NCI-H2029 treated with DMSO at 0.1 percent for 48 hours (cell line): ENCODE results near the gene ICA1L.

Experiments
- DNase-seq: peaks from one replicate; lab custom pipeline; 2025; lab: John Stamatoyannopoulos, UW

The ICA1L gene

DNA sequence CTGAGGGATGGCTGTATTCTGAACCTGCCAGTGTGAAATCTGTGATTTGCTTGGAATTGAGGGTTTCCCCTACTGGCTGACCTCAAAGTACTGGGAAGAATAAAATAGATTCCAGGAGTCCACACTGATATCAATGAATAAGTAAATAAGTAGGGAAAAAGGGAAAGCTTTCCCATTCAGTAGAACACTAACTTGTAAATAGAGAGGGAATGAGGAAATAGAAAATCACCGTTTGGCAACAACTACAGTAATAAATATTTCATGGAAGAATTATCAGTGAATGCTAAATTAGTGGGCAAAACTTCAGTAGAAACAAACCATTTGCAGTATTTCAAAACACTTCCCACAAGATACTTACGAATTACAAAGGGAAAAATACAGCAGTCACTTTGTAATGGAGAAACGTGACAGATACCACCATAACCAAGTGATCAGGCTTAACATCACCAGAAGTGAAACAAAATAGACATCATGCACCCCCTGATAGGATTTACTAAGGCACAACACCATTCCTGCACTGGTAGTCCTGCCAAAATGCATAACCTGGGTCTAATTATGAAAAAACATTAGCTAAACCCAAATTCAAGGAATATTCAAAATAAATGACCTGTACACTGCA lies 88.5 kb downstream of the ICA1L start:
- no peak for DNase-seq

DNA sequence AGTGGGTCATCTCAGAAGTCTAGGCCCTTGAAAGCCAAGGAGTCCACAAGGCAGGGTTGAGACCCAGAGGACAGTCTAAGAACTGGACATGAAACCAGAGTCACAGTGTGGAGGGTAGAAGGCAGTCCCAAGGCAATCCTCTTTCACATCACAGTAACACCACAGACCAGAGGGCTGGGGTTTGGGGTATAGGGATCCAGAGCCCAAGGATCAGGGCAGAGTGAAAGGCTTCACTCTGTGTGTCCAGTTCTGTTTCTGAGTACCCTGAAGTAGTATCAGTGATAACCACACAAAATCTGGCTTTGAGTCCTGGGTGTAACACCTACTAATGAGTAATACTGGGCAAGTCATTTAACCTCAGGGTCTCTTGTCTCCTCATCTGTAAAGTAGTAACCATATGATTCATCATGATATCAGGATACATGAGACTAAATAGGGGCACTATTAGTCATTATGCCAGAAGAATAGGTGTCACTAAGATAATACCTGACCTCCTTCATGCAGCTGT lies 91.0 kb downstream of the ICA1L start:
- no peak for DNase-seq

DNA sequence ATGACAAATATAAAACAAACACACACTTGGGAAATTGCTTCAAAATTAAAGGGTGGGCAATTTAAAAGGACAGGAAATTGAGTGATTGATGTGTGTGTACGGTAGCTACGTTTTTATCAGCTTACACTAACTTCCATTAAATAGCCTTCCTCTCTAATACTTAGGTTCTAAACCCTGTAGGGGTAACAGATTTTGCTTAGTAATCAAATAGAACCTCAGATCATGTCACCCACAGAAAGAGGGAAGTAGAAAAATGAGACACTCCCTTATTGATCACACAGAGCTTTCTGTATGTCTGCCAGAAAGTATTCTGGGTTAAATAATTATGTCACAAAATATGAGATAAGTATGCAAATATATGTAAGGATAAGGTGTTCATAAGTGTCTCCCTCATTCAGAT lies 93.3 kb downstream of the ICA1L start:
- DNase-seq = no peak

DNA sequence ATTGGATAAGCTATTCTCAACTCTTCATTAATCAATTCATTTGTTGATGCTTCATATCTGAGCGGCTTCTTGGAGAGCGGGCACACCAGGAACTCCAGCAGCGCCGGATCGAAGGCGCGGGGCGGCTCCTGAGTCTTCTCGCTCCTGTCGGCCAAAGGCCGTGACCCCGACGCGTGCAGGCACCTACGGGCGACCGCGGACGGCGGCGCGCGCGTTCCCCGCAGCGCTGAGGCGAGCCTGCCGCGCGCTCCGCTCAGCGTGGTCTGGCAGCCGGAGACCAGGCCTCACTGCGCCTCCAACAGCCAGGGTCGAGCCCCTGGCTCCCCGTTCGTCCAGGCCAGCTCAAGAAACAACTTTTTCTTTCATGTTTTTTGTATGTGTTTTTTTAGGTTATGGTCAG lies 97.5 kb downstream of the ICA1L start:
- DNase-seq = no peak

DNA sequence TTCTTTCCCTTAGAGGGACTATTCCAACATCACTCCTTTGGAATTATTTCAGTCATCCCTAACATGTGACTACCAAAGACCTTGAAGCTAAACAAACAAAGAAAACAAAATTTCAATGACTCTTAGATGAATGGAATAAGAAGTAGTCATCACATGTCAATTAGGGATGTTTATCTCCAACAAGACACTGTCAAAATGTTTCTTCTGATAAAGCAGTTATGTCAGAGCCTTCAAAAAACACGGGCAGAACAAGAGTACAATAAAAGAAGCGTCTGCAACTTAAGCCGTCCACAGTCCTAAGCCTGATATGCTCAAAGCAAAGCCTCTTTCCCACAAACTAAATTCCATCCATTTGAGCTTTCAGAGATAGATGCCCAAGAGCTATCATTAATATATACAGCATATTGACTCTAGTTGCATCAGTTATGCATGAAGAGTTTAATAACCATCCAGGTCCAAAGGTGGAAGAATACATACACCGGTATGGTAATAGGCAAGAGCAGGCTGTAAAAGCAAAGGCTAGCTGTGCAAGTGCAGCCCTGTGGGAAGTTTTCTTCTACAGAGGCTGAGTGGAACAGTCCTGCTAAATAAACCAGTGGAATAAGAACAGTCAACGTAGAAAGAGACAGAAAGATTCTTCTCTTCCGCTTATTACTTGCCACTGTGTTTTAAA lies 98.1 kb downstream of the ICA1L start:
- DNase-seq = no peak

DNA sequence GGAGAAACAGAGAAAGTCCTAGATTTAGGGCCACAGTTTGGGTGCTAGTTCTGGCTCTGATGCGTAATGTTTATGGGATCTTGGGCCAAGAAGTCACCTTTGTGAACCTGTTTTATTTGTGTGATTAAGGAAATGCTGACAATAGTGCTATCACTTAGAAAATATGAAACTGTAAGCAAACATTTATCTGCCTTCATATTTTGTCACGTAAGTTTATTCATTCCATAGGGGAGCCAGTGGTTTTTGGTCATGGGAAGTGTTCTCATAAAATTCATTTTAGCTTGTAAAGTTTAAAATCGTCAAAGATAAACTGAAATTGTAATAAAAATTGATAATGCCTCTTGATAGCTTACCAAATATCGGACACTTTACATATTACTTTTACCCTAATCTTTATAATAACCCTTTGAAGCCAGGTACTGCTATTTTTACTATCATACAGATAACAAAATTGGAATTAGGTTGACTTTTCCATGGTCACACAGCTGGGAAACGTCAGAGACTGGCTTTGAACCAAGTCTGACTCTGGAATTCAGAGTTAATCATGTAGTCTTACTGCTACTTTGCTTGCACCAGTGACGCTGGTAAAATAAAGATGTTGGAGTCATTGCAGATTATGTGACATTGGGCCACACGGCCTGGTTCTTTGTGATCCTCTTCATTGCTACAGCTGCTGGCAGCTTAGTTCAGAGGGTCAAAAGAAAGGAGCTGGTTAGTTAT lies 99.7 kb downstream of the ICA1L start:
- DNase-seq = no peak

DNA sequence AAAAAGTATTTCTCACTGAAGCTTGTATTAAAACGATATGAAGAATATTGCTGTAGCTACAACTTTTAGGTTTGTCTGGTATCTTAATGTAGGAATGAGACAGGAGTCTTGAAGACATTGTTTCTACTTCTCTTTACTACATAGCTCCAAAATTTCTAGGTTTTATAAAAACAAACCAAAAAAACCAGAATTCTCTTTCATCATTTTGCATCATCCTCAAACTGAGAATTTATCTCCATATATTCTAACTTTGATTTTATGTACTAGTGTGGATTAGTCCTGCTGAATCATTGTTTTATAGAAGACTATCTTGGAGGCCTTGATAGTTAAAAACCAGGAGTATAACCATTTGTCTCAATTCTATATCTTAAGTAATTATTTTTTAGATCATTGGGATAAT lies 100.2 kb downstream of the ICA1L start:
- no peak for DNase-seq

DNA sequence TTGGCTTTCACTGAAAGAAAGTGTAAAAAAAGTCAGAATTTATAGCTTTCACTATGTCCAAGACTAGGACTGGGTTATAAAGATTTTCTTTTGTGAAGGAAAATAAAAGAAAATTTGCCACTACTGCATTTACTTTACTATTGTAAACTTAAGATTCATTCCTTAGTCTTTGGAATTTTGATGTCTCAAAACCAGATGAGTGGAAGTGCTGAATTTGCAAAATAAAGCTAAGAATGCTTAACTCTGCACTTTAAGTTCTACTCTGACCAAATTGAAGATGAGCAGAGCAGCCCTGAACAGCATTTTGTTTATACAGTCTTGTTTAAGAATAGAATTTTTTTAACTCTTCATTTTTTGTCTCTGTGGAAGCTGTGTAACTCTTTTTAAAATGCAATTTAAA lies 102.4 kb downstream of the ICA1L start:
- no peak for DNase-seq

DNA sequence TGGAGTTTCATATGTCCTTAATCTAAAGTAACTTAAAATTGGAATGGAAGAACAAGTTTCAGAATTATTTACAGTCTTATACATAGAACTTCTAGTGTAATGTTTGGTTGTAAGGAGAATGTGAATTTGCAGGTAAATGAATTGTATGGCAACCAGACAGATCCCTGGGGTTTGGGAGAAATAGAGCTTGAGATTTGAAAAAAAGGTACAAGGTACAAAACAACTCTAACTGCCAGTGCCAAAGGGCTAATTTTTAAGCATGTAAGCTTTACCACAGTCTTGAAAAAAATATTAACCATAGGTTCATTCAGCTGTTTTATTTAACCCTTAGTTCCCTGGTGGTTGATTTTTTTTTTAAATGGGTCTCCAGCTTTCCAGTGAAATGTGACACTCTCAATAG lies 103.3 kb downstream of the ICA1L start:
- DNase-seq = no peak

DNA sequence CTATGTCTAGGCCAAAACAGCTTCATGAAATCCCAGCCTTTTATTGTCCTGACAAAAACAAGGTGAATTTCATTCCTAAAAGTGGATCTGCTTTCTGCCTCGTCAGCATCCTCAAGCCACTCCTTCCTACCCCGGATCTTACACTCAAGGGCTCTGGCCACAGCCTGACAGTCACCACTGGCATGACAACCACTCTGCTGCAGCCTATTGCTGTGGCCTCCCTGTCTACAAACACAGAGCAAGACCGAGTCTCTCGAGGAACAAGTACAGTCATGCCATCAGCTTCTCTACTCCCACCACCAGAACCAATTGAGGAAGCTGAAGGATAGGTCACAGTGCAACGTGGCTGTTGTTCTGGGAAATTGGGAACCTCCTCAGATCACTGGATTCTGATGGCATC lies 106.1 kb downstream of the ICA1L start:
- DNase-seq = no peak

DNA sequence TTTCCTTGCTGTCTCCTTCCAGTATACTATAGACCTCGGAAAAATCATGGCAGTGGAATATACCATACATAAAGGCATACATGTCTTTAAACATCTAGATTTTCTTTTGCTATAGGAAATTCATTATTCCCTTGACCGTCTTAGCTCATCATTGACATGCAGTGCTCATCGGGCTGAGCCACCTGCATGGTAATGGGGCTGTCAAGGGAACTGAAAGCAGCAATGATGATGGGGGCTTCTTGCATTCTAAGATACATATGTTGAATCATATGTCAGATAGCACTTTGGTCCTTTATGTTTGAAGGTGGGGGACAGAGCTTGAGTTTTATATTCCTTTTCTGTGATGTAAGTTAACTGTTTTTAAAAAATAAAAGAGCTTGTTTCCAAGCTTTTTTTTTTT lies 106.6 kb downstream of the ICA1L start:
- DNase-seq = no peak

DNA sequence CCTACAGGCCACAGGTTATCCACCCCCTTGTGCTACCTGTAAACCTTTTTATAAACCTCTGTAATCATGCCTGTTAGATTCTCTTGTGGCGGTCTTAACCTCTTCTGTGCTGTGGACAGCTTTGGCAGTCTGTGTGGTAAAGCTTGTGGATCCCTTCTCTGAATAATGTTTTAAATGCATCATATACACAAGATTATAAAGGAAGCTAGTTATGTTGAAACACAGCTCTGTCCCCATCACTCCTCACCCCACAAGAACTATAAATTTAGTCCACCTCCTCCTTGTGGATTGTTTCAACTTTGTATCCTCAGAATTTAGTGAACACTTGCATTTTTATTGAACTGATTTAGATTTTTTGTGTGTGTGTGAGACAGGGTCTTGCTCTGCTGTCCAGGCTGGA lies 107.7 kb downstream of the ICA1L start:
- DNase-seq = no peak

DNA sequence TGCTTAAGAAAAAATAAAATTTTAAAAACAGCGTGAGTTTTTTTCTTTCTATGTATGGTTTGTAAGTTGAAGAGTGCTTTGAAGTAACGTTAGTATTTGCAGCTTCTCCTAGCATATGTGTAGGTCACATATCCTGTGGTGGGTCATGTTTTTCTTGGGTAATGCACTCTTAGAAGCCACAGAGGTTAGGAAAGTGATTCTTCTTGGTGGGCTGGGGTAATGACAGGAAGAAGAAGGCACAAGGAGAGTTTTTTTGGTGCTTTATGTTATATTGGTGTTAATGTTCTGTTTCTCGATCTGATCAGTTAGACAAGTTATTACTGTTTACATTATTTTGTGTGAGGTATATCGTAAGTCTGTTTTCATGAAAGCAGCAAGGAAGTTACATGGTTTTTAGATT lies 109.0 kb downstream of the ICA1L start:
- no peak for DNase-seq

DNA sequence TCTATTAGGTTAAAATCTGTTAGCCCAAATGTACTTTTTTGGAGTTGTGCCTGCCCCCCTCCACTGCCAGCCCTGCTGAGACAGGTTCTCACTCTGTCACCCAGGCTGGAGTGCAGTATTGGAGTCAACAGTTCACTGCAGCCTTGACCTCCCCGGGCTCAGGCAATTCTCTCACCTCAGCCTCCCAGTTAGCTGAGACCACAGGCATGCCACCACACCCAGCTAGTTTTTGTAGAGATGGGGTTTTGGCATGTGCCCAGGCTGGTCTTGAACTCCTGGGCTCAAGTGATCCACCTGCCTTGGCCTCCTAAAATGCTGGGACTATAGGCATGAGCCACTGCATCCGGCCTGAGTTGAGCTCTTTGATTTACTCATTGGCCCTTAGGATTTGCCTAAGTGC lies 110.7 kb downstream of the ICA1L start:
- no peak for DNase-seq

DNA sequence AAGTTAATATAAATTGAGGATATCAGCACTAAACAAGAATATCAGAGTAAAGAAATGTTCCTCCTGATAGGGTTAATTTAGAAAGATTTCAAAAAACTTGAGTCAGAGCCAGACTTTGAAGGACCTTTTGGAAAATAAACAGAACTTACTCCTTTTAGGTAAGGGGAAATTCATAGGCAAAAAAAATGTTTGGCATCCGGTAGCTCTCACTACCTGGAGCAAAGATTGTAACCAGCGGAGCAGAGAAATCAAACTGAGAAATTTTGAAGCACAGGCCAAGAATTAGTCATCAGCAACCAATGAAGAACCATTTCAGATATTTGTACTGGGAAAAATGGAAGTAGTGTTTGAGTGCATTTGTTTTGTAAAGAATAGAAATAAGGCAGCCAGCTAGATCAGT lies 113.0 kb downstream of the ICA1L start:
- no peak for DNase-seq

DNA sequence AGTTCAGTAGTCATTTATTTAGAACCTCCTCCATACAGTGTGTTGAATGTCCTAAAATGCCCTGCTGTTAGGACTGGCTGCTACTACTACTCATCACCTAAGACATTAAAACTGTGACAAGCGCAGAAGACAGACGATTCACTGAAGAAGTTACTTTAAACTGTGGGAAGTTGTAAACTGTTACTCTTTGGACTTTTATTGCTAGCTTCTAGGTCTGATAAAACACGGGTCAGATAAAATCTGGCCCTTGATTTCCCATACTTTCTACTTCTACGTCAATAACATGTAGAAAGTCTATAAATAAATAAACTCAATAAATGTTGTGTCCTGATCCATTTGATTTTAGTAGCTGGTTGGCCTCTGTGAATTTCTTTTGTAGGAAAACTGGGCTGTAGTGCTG lies 113.4 kb downstream of the ICA1L start:
- DNase-seq = no peak

DNA sequence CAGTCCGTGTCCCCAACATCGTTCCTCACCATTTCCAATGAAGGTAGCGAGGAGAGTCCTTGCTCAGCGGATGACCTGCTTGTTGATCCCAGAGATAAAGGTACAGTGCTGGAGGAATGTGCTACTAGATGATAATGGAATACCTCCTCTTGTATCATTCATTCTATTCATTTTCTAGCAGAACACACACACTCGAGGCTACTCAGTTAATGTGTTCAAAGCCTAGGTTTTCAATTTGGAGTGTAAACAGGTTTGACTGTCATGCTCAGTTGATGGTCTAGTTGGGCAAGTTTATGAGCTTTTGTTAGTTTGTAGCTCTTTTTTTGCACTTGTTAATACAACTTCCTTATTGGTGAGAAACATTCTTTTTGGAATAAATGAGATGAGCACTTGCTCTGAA lies 114.2 kb downstream of the ICA1L start:
- DNase-seq = no peak

DNA sequence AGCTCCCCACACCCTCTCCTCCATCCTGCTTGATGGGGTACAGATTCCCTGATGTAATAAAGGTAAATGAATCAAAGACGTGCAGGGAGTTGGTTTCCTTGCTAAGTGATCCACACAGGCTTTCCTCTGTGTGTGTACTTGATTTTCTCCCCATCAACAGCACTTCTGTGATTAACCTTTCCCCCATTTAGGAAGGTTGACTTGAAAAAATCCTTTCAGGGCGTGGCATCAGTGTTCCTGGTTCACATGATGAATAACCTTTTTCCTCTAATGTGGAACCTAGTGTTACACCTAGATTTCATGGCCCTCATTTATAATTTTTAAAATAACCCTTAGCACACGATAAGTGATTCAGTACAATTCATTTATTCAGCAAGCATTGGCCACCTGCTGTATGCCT lies 115.0 kb downstream of the ICA1L start:
- DNase-seq = no peak

DNA sequence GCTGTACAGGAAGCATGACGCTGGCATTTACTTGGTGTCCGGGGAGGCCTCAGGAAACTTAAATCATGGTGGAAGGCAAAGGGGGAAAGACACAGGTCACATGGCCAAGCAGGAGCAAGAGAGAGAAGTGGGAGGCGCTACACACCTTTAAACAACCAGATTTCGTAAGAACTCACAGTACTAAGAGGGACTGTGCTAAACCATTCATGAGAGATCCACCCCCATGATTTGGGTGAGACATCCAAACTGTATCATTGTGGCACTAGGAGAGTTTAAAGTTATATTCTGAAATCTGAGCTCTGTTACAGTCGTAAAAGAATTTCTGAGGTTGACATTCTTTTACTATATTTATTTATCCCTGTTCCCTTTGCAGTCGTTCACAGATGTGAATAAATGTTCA lies 116.6 kb downstream of the ICA1L start:
- DNase-seq = no peak

DNA sequence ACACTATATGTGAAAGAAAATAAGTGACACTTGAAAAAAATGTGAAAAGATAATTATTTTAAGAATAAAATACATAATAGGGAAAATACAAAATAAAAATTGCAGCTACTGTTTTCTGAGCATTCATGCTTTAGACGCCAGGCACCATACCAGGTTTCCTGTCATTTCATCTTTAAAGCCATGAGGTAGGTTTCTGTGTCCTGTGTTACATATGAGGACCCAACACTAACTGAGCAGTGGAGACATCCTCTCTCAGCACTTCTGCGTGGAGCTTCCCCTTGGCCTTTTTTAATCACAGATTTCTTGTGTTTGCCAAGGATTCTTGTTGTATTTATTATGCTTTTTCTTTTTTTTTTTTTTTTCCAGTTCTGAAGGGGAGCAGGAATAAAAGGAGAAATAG lies 119.5 kb downstream of the ICA1L start:
- DNase-seq = no peak

DNA sequence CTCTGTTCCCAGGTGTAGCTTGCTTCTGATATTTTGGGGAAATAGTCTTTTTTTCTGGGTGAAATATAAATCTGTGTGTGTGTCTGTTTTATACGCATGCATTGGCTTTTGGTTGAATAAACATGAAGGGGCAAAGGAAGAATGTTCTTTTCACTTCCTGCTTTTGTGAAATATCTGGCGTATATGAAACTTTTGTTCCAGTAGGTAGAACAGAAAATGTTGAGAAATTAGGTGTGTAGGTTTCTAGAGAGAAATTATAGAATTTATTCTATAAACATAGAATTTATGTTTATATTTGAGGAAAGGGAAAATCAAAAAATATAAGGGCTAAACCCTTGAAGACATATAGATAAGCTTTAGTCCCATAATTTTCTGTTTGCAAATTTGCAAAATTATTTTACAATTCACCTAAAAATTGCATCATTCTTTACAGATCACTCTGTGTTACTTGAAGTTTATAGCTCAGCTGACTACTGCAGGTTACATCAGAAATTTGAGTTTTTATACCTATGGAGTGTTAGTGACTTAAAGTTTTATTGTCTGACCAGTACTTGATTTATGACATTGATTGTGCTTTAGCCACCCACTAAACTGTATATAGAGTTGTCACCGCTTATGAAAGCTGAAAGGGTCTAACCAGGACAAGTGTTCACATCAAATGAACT lies 120.7 kb downstream of the ICA1L start:
- no peak for DNase-seq

DNA sequence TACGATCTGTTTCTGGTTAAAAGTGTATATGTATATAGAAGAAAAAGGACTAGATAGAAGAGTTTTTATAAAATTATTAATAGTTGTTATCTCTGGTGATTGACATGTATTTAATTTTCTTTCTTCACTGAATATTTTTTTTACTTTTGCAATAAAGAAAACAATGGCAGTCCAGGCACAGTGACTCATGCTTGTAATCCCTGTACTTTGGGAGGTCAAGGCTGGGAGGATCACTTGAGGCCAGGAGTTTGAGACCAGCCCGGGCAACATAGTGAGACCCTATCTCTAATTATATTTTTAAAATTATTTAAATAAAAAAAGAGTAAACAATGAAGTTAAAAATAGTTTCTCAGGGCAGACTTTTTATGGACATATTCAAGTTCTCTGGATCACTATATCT lies 122.1 kb downstream of the ICA1L start:
- no peak for DNase-seq

DNA sequence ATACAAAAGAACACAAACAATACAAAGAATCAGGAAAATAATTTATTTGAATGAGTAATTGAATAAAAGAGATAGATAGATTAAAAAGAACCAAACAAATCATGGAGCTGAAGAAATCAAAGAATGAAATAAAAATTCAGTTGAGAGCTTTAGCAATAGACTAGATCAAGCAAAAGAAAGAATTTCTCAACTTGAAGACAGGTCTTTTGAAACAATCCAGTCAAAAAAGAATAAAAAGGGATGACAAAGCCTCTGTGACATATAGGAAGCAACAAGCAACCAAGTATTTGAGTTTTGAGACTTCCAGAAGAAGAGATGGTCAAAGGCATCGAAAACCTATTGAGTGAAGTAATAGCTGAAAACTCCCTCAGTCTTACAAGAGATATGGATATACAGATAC lies 128.0 kb downstream of the ICA1L start:
- no peak for DNase-seq
